SK-N-SH (cell line): ENCODE measurements around the gene SEPTIN12. TPM values are rescaled to one million over a fixed set of nuclear protein-coding genes. Genes with fewer than 3 reads are reported as not detected.

Source experiments
- CTCF ChIA-PET: fragments of 300-600, 350-600 bp; formaldehyde crosslinking; extraction: SDS; loops from one replicate; lab custom pipeline; 2021; lab: Yijun Ruan, JAX
- POLR2A ChIA-PET: fragments of 350-600 bp; sonication (Branson Sonifier 250); formaldehyde crosslinking; extraction: SDS; loops from one replicate; lab custom pipeline; 2020; ENCODE audit warnings: antibody characterized with exemption, inconsistent platforms; lab: Yijun Ruan, JAX
- DNase-seq: peaks from one replicate; pipeline ENCODE4 v3.0.0; 2012
- H2AFZ ChIP-seq: fragments of 200-600 bp; sonication (generic); 2 replicates; pipeline ENCODE4 v1.8.1; 2016; ENCODE audit warnings: antibody characterized with exemption, mild to moderate bottlenecking, low read depth
- H3F3A ChIP-seq: fragments of 200-600 bp; sonication (generic); replicated peaks from 2 replicates; pipeline ENCODE3; 2016; ENCODE audit warnings: antibody characterized with exemption, mild to moderate bottlenecking; ENCODE audit not compliant: insufficient read depth
- H3K27ac ChIP-seq, 2 experiments: fragments of 200-500 bp in 1 of 2; fragments of 200-600 bp in 1 of 2; sonication (Bioruptor generic) in 1 of 2; sonication (generic), shearing (Covaris generic) in 1 of 2; 2 replicates each; pipeline versions ENCODE4 v1.5.1 to v1.6.1; 2014 to 2016; ENCODE audit warnings: low read depth in 2 of 2, inconsistent platforms in 1 of 2, low read length in 1 of 2, mild to moderate bottlenecking in 1 of 2, mixed read lengths in 1 of 2
- H3K27me3 ChIP-seq: fragments of 200-600 bp; sonication (generic), shearing (Covaris generic); 2 replicates; pipeline ENCODE4 v1.6.1; 2016; ENCODE audit warnings: mixed run types; ENCODE audit not compliant: insufficient read depth
- H3K36me3 ChIP-seq, 2 experiments: fragments of 200-500 bp in 1 of 2; fragments of 200-600 bp in 1 of 2; sonication (Bioruptor generic) in 1 of 2; sonication (generic) in 1 of 2; replicated peaks in 1 of 2; 2 replicates each; pipeline versions ENCODE3 to v1.5.1; 2014 to 2016; ENCODE audit warnings: low read length in 1 of 2, mild to moderate bottlenecking in 1 of 2; ENCODE audit not compliant: insufficient read depth in 2 of 2, control insufficient read depth in 1 of 2
- H3K4me1 ChIP-seq, 2 experiments: fragments of 200-500 bp in 1 of 2; fragments of 200-600 bp in 1 of 2; sonication (Bioruptor generic) in 1 of 2; sonication (generic), shearing (Covaris generic) in 1 of 2; 2 replicates each; pipeline versions ENCODE4 v1.5.1 to v1.6.1; 2014 to 2016; ENCODE audit warnings: low read depth in 1 of 2, low read length in 1 of 2, mixed run types in 1 of 2; ENCODE audit not compliant: insufficient read depth in 2 of 2, control insufficient read depth in 1 of 2
- H3K4me2 ChIP-seq: fragments of 200-600 bp; sonication (generic), shearing (Covaris generic); 2 replicates; pipeline ENCODE4 v1.6.1; 2017; ENCODE audit warnings: mixed run types
- H3K4me3 ChIP-seq, 2 experiments: fragments of 200-500 bp in 1 of 2; fragments of 200-600 bp in 1 of 2; sonication (Bioruptor generic) in 1 of 2; sonication (generic), shearing (Covaris generic) in 1 of 2; 2 replicates each; pipeline versions ENCODE4 v1.5.1 to v1.8.1; 2014 to 2016; ENCODE audit warnings: low read depth in 2 of 2, inconsistent platforms in 1 of 2, low read length in 1 of 2, mild to moderate bottlenecking in 1 of 2, mixed read lengths in 1 of 2, moderate library complexity in 1 of 2
- H3K79me2 ChIP-seq: fragments of 200-600 bp; sonication (generic); 2 replicates; pipeline ENCODE4 v1.8.1; 2017; ENCODE audit warnings: mild to moderate bottlenecking; ENCODE audit not compliant: insufficient read depth
- H3K9ac ChIP-seq: fragments of 200-600 bp; sonication (generic); 2 replicates; pipeline ENCODE4 v1.6.1; 2017; ENCODE audit warnings: mixed run types
- H3K9me2 ChIP-seq: fragments of 200-600 bp; sonication (generic); 2 replicates; pipeline ENCODE4 v1.6.1; 2017; ENCODE audit warnings: mixed run types
- H3K9me3 ChIP-seq: fragments of 200-600 bp; sonication (generic); 2 replicates; pipeline ENCODE4 v1.6.1; 2017; ENCODE audit warnings: mixed run types, mild to moderate bottlenecking, moderate library complexity
- H4K20me1 ChIP-seq: fragments of 200-600 bp; sonication (generic); 2 replicates; pipeline ENCODE4 v1.6.1; 2017; ENCODE audit warnings: mild to moderate bottlenecking, mixed run types; ENCODE audit not compliant: insufficient read depth
- CHD2 ChIP-seq: fragments of 150-350 bp; IDR thresholded peaks from 2 replicates; pipeline ENCODE4 v1.6.1; 2018; ENCODE audit warnings: low read length; ENCODE audit not compliant: partially characterized antibody
- ELF1 ChIP-seq: IDR thresholded peaks from 2 replicates; pipeline ENCODE4 v1.4.0; 2012
- EP300 ChIP-seq, 2 experiments: IDR thresholded peaks; 2 replicates each; pipeline versions ENCODE4 v1.4.0 to v1.6.1; 2012; ENCODE audit warnings: borderline replicate concordance in 1 of 2, low read depth in 1 of 2, low read length in 1 of 2
- EZH2phosphoT487 ChIP-seq: fragments of 200-600 bp; sonication (generic); IDR thresholded peaks from 2 replicates; pipeline ENCODE4 v1.6.1; 2017; ENCODE audit warnings: low read depth, mixed run types, mild to moderate bottlenecking, antibody characterized with exemption, moderate library complexity, borderline replicate concordance
- FOSL2 ChIP-seq: IDR thresholded peaks from 2 replicates; pipeline ENCODE4 v1.4.0; 2012; ENCODE audit warnings: low read depth, mild to moderate bottlenecking, moderate library complexity, borderline replicate concordance
- FOXM1 ChIP-seq: IDR thresholded peaks from 2 replicates; pipeline ENCODE4 v1.4.0; 2012; ENCODE audit warnings: low read depth, mild to moderate bottlenecking
- IRF3 ChIP-seq: fragments of 150-350 bp; IDR thresholded peaks from 2 replicates; pipeline ENCODE4 v1.6.1; 2016; ENCODE audit warnings: mild to moderate bottlenecking, low read depth, low read length
- JUND ChIP-seq: IDR thresholded peaks from 2 replicates; pipeline ENCODE4 v1.4.0; 2012
- MEF2A ChIP-seq: IDR thresholded peaks from 2 replicates; pipeline ENCODE4 v1.4.0; 2012; ENCODE audit warnings: low read depth, borderline replicate concordance
- NRF1 ChIP-seq: IDR thresholded peaks from 2 replicates; pipeline ENCODE4 v1.6.1; 2012; ENCODE audit warnings: low read depth, mild to moderate bottlenecking, low read length
- RCOR1 ChIP-seq: fragments of 150-350 bp; IDR thresholded peaks from 2 replicates; pipeline ENCODE4 v1.6.1; 2017; ENCODE audit warnings: antibody characterized with exemption, low read length
- RFX5 ChIP-seq: IDR thresholded peaks from 2 replicates; pipeline ENCODE4 v1.6.1; 2012; ENCODE audit warnings: mild to moderate bottlenecking, improper control_type of control experiment, low read length
- SIN3A ChIP-seq: IDR thresholded peaks from 2 replicates; pipeline ENCODE4 v1.6.1; 2012; ENCODE audit warnings: low read depth, mild to moderate bottlenecking, low read length, moderate library complexity, borderline replicate concordance
- TAF1 ChIP-seq: IDR thresholded peaks from 2 replicates; pipeline ENCODE4 v1.6.1; 2012; ENCODE audit warnings: low read depth, mild to moderate bottlenecking, low read length, moderate library complexity, borderline replicate concordance
- TCF12 ChIP-seq: IDR thresholded peaks from 2 replicates; pipeline ENCODE4 v1.4.0; 2012
- TEAD4 ChIP-seq: IDR thresholded peaks from 2 replicates; pipeline ENCODE4 v1.4.0; 2012; ENCODE audit warnings: mild to moderate bottlenecking, borderline replicate concordance; ENCODE audit not compliant: insufficient read depth
- YY1 ChIP-seq: IDR thresholded peaks from 2 replicates; pipeline ENCODE4 v1.4.0; 2012; ENCODE audit warnings: low read depth, mild to moderate bottlenecking
- ZBTB33 ChIP-seq: IDR thresholded peaks from 2 replicates; pipeline ENCODE4 v1.4.0; 2012; ENCODE audit warnings: low read depth, borderline replicate concordance
- WGBS: methylation state at CpG from one replicate; pipeline ENCODE4 v1.1.6; 2017; ENCODE audit warnings: low lambda C conversion rate; 5-methylcytosine and 5-hydroxymethylcytosine counted together
- polyA plus RNA-seq, 3 experiments: library from polyadenylated mRNA; depleted of rRNA; stranded (reverse); fragments of >200 nt; gene quantifications; 2 replicates each; pipeline ENCODE4 v1.2.3, GENCODE V29; 2012
- TF ChIP-seq, protein P1 (sequence below): IDR thresholded peaks from 2 replicates; pipeline ENCODE4 v1.6.1; 2012; ENCODE audit warnings: mild to moderate bottlenecking, low read depth, low read length, moderate library complexity
- TF ChIP-seq, protein P2 (sequence below): IDR thresholded peaks from 2 replicates; pipeline ENCODE4 v1.4.0; 2012; ENCODE audit warnings: low read depth

SEPTIN12 gene
- polyA plus RNA-seq, 1 of the 3 experiments (the other 2 are of a cell fraction) = 0.07 TPM

- ChIA-PET CTCF (interaction anchor here (1.0 to 1.1 kb wide), 2 partner anchors 13 to 283 kb away, joined by 3 read pairs; partner anchors contain the start of gene SEPTIN12), POLR2A (interaction anchor here (1.3 to 2.1 kb wide), 3 partner anchors 33 to 67 kb away, joined by 5 to 9 read pairs (median 7); partner anchors contain the start of genes ANKS3, DNAAF8 and ZNF500)
- TF ChIP-seq IRF3 = no peak
- TF ChIP-seq, protein P1, sequence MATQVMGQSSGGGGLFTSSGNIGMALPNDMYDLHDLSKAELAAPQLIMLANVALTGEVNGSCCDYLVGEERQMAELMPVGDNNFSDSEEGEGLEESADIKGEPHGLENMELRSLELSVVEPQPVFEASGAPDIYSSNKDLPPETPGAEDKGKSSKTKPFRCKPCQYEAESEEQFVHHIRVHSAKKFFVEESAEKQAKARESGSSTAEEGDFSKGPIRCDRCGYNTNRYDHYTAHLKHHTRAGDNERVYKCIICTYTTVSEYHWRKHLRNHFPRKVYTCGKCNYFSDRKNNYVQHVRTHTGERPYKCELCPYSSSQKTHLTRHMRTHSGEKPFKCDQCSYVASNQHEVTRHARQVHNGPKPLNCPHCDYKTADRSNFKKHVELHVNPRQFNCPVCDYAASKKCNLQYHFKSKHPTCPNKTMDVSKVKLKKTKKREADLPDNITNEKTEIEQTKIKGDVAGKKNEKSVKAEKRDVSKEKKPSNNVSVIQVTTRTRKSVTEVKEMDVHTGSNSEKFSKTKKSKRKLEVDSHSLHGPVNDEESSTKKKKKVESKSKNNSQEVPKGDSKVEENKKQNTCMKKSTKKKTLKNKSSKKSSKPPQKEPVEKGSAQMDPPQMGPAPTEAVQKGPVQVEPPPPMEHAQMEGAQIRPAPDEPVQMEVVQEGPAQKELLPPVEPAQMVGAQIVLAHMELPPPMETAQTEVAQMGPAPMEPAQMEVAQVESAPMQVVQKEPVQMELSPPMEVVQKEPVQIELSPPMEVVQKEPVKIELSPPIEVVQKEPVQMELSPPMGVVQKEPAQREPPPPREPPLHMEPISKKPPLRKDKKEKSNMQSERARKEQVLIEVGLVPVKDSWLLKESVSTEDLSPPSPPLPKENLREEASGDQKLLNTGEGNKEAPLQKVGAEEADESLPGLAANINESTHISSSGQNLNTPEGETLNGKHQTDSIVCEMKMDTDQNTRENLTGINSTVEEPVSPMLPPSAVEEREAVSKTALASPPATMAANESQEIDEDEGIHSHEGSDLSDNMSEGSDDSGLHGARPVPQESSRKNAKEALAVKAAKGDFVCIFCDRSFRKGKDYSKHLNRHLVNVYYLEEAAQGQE = no peak
- no peak for TF ChIP-seq TCF12
- TF ChIP-seq ZBTB33 = no peak
- no peak for TF ChIP-seq NRF1
- no peak for TF ChIP-seq YY1
- no peak for TF ChIP-seq CHD2
- TF ChIP-seq, protein P2, sequence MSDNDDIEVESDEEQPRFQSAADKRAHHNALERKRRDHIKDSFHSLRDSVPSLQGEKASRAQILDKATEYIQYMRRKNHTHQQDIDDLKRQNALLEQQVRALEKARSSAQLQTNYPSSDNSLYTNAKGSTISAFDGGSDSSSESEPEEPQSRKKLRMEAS = no peak
- no peak for TF ChIP-seq ELF1
- no peak for TF ChIP-seq TAF1
- no peak for TF ChIP-seq SIN3A
- no peak for TF ChIP-seq FOSL2
- no peak for TF ChIP-seq RFX5
- no peak for TF ChIP-seq EZH2phosphoT487
- no peak for TF ChIP-seq JUND
- TF ChIP-seq FOXM1 = no peak
- TF ChIP-seq MEF2A = no peak
- TF ChIP-seq RCOR1 = no peak
- no peak for TF ChIP-seq EP300 (IDR thresholded peaks at IDR 0.05; ENCODE audit: borderline replicate concordance in 1 of 2, low read depth in 1 of 2, low read length in 1 of 2)
- TF ChIP-seq TEAD4 = no peak
- Histone ChIP-seq H3F3A (peaks cover 12% of the 10 kb centered on the region), H3K9me2 (no peaks in the 10 kb centered on the region), H3K27ac (peak overlapping the region; percentile 16 to 93; a peak in 3 of 4 replicates), H3K36me3 (peaks cover 5 to 36% of the 10 kb centered on the region in 2 experiments), H3K79me2 (0 out of 2 replicates have a peak, but pooled peaks cover 7% of the 10 kb centered on the region), H3K4me1 (peaks cover 0 to 18% of the 10 kb centered on the region in 2 experiments; a peak in 3 of 4 replicates), H3K9me3 (no peaks in the 10 kb centered on the region), H2AFZ (peak overlapping the region; percentile 88), H3K4me3 (peak overlapping the region; percentile 83), H3K27me3 (no peaks in the 10 kb centered on the region), H3K9ac (peak overlapping the region; percentile 55), H4K20me1 (no peaks in the 10 kb centered on the region), H3K4me2 (peak overlapping the region; percentile 95)
- DNase-seq = no peak
- 74% methylated on average over 17 of the region's 29 CpGs for WGBS
These were observed 13.2 kb upstream of the SEPTIN12 start for GRCh38 chr16:4801051-4801961.
